Measurements from ENCODE around the gene SH3BP1.
"Not testable (repeated sequence)": the region's sequence is repeated elsewhere in the genome, so short reads cannot be mapped to it uniquely, and the experiment has no call there.

Gene SH3BP1

DNA sequence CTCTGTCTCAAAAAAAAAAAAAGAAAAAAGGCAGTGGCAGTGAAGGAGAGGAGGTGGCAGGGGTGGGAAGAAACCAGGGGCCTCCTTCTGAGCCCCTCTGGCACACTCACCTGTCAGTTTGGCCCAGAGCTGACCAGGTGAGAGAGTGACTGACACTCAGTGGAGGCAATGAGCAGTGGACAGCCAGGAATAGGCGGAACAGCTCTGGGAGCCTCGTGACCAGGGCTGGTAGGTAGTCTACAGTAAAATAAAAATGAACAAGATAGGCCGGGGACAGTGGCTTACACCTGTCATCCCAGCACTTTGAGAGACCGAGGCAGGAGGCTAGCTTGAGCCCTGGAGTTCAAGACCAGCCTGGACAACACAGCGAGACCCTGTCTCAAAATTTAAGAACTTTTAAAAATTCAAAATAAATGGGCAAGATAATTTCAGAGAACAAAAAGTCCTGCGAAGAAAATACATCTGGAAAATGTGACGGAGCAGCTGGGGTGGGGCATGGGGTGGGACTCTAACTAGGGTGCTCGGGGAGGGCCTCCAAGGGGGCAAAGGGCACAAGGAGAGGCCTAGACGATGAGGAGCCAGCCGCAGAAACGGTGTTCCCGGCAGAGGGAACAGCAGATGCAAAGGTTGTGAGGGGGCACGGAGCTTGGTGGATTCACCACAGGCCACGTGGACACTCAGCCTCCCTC is 15.2 kb downstream of the SH3BP1 start:
- no peak overlapping the region for H3K4me3 ChIP-seq (ENCODE audit: insufficient read depth, low read length, poor library complexity, severe bottlenecking)
- H4K20me1 ChIP-seq (ENCODE audit: low read depth, low read length) = no peaks in the 10 kb centered on the region; the same call in 1 of the 2 replicates
- no peak overlapping the region for H2AFZ ChIP-seq (ENCODE audit: low read depth, low read length, severe bottlenecking)
- no peak overlapping the region for H3K27ac ChIP-seq (ENCODE audit: low read depth, low read length)
- no peak overlapping the region for H3K4me2 ChIP-seq (ENCODE audit: low read depth, low read length, poor library complexity, severe bottlenecking)
- H3K36me3 ChIP-seq (ENCODE audit: low read length) = no peaks in the 10 kb centered on the region
- peaks cover 7% of the 10 kb centered on the region for H3K79me2 ChIP-seq (ENCODE audit: insufficient read depth, low read length)
- H3K9me3 ChIP-seq (ENCODE audit: insufficient read depth, low read length) = no peaks in the 10 kb centered on the region
- no peaks in the 10 kb centered on the region for H3K27me3 ChIP-seq (ENCODE audit: low read length)
- no peak for TF ChIP-seq EZH2phosphoT487 (conservative IDR thresholded peaks at IDR 0.05; ENCODE audit: low read length)
- TF ChIP-seq, protein P1, sequence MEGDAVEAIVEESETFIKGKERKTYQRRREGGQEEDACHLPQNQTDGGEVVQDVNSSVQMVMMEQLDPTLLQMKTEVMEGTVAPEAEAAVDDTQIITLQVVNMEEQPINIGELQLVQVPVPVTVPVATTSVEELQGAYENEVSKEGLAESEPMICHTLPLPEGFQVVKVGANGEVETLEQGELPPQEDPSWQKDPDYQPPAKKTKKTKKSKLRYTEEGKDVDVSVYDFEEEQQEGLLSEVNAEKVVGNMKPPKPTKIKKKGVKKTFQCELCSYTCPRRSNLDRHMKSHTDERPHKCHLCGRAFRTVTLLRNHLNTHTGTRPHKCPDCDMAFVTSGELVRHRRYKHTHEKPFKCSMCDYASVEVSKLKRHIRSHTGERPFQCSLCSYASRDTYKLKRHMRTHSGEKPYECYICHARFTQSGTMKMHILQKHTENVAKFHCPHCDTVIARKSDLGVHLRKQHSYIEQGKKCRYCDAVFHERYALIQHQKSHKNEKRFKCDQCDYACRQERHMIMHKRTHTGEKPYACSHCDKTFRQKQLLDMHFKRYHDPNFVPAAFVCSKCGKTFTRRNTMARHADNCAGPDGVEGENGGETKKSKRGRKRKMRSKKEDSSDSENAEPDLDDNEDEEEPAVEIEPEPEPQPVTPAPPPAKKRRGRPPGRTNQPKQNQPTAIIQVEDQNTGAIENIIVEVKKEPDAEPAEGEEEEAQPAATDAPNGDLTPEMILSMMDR (IDR thresholded peaks at IDR 0.05; ENCODE audit: insufficient read depth, low read length, poor library complexity, severe bottlenecking) = no peak
- H3K9me2 ChIP-seq (replicated peaks; ENCODE audit: insufficient read depth, low read length) = no peaks in the 10 kb centered on the region
- H3K9ac ChIP-seq (ENCODE audit: low read length) = no peak overlapping the region
- peaks cover 14% of the 10 kb centered on the region for H3F3A ChIP-seq (ENCODE audit: insufficient read depth)

DNA sequence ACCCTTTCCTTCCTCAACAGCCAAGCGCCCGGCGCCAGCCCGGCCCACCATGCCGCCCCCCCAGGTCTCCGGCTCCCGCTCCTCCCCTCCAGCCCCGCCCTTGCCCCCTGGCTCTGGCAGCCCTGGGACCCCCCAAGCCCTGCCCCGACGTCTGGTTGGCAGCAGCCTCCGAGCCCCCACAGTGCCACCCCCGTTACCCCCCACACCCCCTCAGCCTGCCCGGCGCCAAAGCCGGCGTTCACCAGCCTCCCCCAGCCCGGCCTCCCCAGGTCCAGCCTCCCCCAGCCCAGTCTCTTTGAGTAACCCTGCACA is 15.7 kb downstream of the SH3BP1 start:
- Histone ChIP-seq H4K20me1 (ENCODE audit: low read depth, low read length) (no peaks in the 10 kb centered on the region; the same call in 1 of the 2 replicates), H3K36me3 (ENCODE audit: low read length) (no peaks in the 10 kb centered on the region), H3K4me2 (ENCODE audit: low read depth, low read length, poor library complexity, severe bottlenecking) (no peak overlapping the region), H3F3A (ENCODE audit: insufficient read depth) (peaks cover 19% of the 10 kb centered on the region), H3K9me3 (ENCODE audit: insufficient read depth, low read length) (no peaks in the 10 kb centered on the region), H3K4me3 (ENCODE audit: insufficient read depth, low read length, poor library complexity, severe bottlenecking) (no peak overlapping the region), H3K27me3 (ENCODE audit: low read length) (no peaks in the 10 kb centered on the region), H3K9me2 (replicated peaks; ENCODE audit: insufficient read depth, low read length) (no peaks in the 10 kb centered on the region), H3K79me2 (ENCODE audit: insufficient read depth, low read length) (peaks cover 12% of the 10 kb centered on the region), H3K9ac (ENCODE audit: low read length) (no peak overlapping the region), H3K27ac (ENCODE audit: low read depth, low read length) (no peak overlapping the region), H2AFZ (ENCODE audit: low read depth, low read length, severe bottlenecking) (no peak overlapping the region)
- TF ChIP-seq, protein P1 (IDR thresholded peaks at IDR 0.05; ENCODE audit: insufficient read depth, low read length, poor library complexity, severe bottlenecking) = no peak
- no peak for TF ChIP-seq EZH2phosphoT487 (conservative IDR thresholded peaks at IDR 0.05; ENCODE audit: low read length)

DNA sequence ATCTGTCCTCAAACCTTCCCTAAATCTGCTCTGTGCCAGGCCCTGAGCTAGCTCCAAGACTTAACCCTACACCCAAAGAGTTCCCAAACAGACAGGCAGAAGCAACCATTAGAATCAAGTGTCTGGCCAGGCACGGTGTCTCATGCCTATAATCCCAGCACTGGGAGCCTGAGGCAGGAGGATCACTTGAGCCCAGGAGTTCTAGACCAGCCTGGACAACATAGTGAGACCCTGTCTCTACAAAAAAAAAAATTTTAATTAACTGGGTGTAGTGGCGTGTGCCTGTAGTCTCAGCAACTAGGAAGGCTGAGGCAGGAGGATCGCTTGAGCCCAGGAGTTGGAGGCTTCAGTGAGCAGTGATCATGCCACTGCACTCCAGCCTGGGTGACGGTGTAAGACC is 17.1 kb downstream of the SH3BP1 start:
- H3K27ac ChIP-seq (ENCODE audit: low read depth, low read length); H3K9me2 ChIP-seq (replicated peaks; ENCODE audit: insufficient read depth, low read length); H3K27me3 ChIP-seq (ENCODE audit: low read length); H4K20me1 ChIP-seq (ENCODE audit: low read depth, low read length); H3K4me3 ChIP-seq (ENCODE audit: insufficient read depth, low read length, poor library complexity, severe bottlenecking); H3K9me3 ChIP-seq (ENCODE audit: insufficient read depth, low read length); H2AFZ ChIP-seq (ENCODE audit: low read depth, low read length, severe bottlenecking); H3K4me2 ChIP-seq (ENCODE audit: low read depth, low read length, poor library complexity, severe bottlenecking); H3K36me3 ChIP-seq (ENCODE audit: low read length); H3K9ac ChIP-seq (ENCODE audit: low read length): not testable (repeated sequence)
- Histone ChIP-seq H3F3A (ENCODE audit: insufficient read depth) (peaks cover 25% of the 10 kb centered on the region), H3K79me2 (ENCODE audit: insufficient read depth, low read length) (peaks cover 26% of the 10 kb centered on the region)

DNA sequence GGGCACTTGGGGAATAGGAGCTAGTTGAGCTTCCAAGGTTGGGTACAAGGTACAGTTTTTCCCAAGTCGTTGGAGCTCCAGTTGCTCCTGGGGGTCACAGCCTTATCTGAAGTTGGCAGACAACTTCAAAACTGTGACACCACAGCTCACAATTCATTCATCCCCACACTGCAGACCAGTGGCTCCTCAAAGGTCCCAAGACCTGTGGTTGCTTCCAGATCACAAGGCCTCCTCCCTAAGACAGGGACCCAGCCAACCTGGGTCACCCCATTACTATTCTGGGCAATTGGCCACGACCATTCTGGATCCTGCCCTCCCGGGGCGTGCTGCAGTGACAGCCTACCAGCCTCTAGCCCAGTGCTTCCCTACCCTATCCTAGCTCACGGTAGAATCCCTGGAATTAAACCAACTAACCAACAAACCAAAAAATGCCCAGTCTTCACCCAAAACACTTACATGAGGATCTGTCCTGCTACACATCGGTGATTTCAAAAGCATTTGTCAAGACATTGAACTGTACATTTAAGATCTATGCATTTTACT is 18.2 kb downstream of the SH3BP1 start:
- H4K20me1 ChIP-seq (ENCODE audit: low read depth, low read length) = no peaks in the 10 kb centered on the region; the same call in 1 of the 2 replicates
- H3K9me2 ChIP-seq (replicated peaks; ENCODE audit: insufficient read depth, low read length) = no peaks in the 10 kb centered on the region
- peaks cover 31% of the 10 kb centered on the region for H3F3A ChIP-seq (ENCODE audit: insufficient read depth)
- no peaks in the 10 kb centered on the region for H3K9me3 ChIP-seq (ENCODE audit: insufficient read depth, low read length)
- peaks cover 35% of the 10 kb centered on the region for H3K79me2 ChIP-seq (ENCODE audit: insufficient read depth, low read length)
- peak overlapping the region; percentile 57 for H3K9ac ChIP-seq (ENCODE audit: low read length)
- peak overlapping the region; percentile 64 for H3K4me2 ChIP-seq (ENCODE audit: low read depth, low read length, poor library complexity, severe bottlenecking)
- peak overlapping the region; percentile 29 for H2AFZ ChIP-seq (ENCODE audit: low read depth, low read length, severe bottlenecking)
- H3K36me3 ChIP-seq (ENCODE audit: low read length) = no peaks in the 10 kb centered on the region
- H3K27me3 ChIP-seq (ENCODE audit: low read length) = no peaks in the 10 kb centered on the region
- H3K27ac ChIP-seq (ENCODE audit: low read depth, low read length) = peak overlapping the region; percentile 66
- peak overlapping the region; percentile 58 for H3K4me3 ChIP-seq (ENCODE audit: insufficient read depth, low read length, poor library complexity, severe bottlenecking)
- no peak for TF ChIP-seq EZH2phosphoT487 (conservative IDR thresholded peaks at IDR 0.05; ENCODE audit: low read length)
- TF ChIP-seq, protein P1 (IDR thresholded peaks at IDR 0.05; ENCODE audit: insufficient read depth, low read length, poor library complexity, severe bottlenecking) = no peak
